H9 (cell line): Measurements from ENCODE around the gene NPRL2. TPM values are rescaled to one million over a fixed set of nuclear protein-coding genes. Genes with fewer than 3 reads are reported as not detected.

Experiments used
- DNase-seq: peaks from one replicate; pipeline ENCODE4 v3.0.0-alpha.2; 2017
- H2AFZ ChIP-seq: one replicate; pipeline ENCODE4 v1.6.1; 2013; ENCODE audit warnings: mild to moderate bottlenecking, low read length, control low read depth, moderate library complexity
- H2AK5ac ChIP-seq: 2 replicates; pipeline ENCODE4 v1.6.1; 2013; ENCODE audit warnings: low read length, control low read depth, mixed read lengths; ENCODE audit not compliant: insufficient read length
- H2BK120ac ChIP-seq: one replicate; pipeline ENCODE4 v1.6.1; 2013; ENCODE audit warnings: low read depth, mild to moderate bottlenecking, low read length, control low read depth, inconsistent platforms; ENCODE audit not compliant: poor library complexity, severe bottlenecking
- H2BK12ac ChIP-seq: 2 replicates; pipeline ENCODE4 v1.6.1; 2013; ENCODE audit warnings: low read length, control low read depth, mixed read lengths, low read depth; ENCODE audit not compliant: insufficient read length
- H2BK15ac ChIP-seq: 2 replicates; pipeline ENCODE4 v1.6.1; 2013; ENCODE audit warnings: low read depth, low read length, control low read depth
- H2BK20ac ChIP-seq: one replicate; pipeline ENCODE4 v1.6.1; 2013; ENCODE audit warnings: low read depth, mild to moderate bottlenecking, low read length, control low read depth, inconsistent platforms; ENCODE audit not compliant: poor library complexity, severe bottlenecking
- H2BK5ac ChIP-seq: 2 replicates; pipeline ENCODE4 v1.6.1; 2013; ENCODE audit warnings: low read length, control low read depth, mixed read lengths; ENCODE audit not compliant: insufficient read length
- H3K14ac ChIP-seq: 2 replicates; pipeline ENCODE4 v1.6.1; 2013; ENCODE audit warnings: low read length, control low read depth; ENCODE audit not compliant: insufficient read depth
- H3K18ac ChIP-seq: 2 replicates; pipeline ENCODE4 v1.6.1; 2013; ENCODE audit warnings: low read depth, mild to moderate bottlenecking, mixed read lengths, low read length, control low read depth; ENCODE audit not compliant: insufficient read length
- H3K23ac ChIP-seq: 2 replicates; pipeline ENCODE4 v1.6.1; 2013; ENCODE audit warnings: low read length, control low read depth, mixed read lengths, low read depth; ENCODE audit not compliant: insufficient read length
- H3K23me2 ChIP-seq: 2 replicates; pipeline ENCODE4 v1.6.1; 2013; ENCODE audit warnings: low read depth, mild to moderate bottlenecking, mixed read lengths, low read length, control low read depth; ENCODE audit not compliant: insufficient read length, poor library complexity, severe bottlenecking
- H3K27ac ChIP-seq: 2 replicates; pipeline ENCODE4 v1.5.1; 2013; ENCODE audit warnings: low read length, control low read depth, mixed read lengths, low read depth; ENCODE audit not compliant: insufficient read length
- H3K27me3 ChIP-seq: 2 replicates; pipeline ENCODE4 v1.6.1; 2013; ENCODE audit warnings: low read length, control low read depth, inconsistent platforms; ENCODE audit not compliant: insufficient read depth
- H3K4ac ChIP-seq: 2 replicates; pipeline ENCODE4 v1.6.1; 2013; ENCODE audit warnings: low read depth, mild to moderate bottlenecking, control low read depth, inconsistent platforms, low read length, moderate library complexity
- H3K4me1 ChIP-seq: 2 replicates; pipeline ENCODE4 v1.6.1; 2013; ENCODE audit warnings: low read length, control low read depth, inconsistent platforms; ENCODE audit not compliant: insufficient read depth
- H3K4me2 ChIP-seq: 2 replicates; pipeline ENCODE4 v1.6.1; 2013; ENCODE audit warnings: low read length, control low read depth, mixed read lengths; ENCODE audit not compliant: insufficient read length, insufficient read depth
- H3K56ac ChIP-seq: 2 replicates; pipeline ENCODE4 v1.6.1; 2013; ENCODE audit warnings: low read depth, mild to moderate bottlenecking, mixed read lengths, low read length, control low read depth; ENCODE audit not compliant: insufficient read length
- H3K79me1 ChIP-seq: 2 replicates; pipeline ENCODE4 v1.6.1; 2013; ENCODE audit warnings: low read depth, mild to moderate bottlenecking, moderate library complexity, low read length, control low read depth, inconsistent platforms; ENCODE audit not compliant: insufficient read depth, poor library complexity, severe bottlenecking
- H3K79me2 ChIP-seq: 2 replicates; pipeline ENCODE4 v1.6.1; 2013; ENCODE audit warnings: low read length, control low read depth, inconsistent platforms; ENCODE audit not compliant: insufficient read depth
- H3K9ac ChIP-seq: 2 replicates; pipeline ENCODE4 v1.6.1; 2013; ENCODE audit warnings: low read length, control low read depth, mixed read lengths; ENCODE audit not compliant: insufficient read length; ENCODE audit errors: extremely low read depth
- H3K9me3 ChIP-seq: one replicate; pipeline ENCODE4 v1.6.1; 2013; ENCODE audit warnings: low read depth, low read length, inconsistent platforms; ENCODE audit not compliant: control insufficient read depth
- H3T11ph ChIP-seq: one replicate; pipeline ENCODE4 v1.6.1; 2013; ENCODE audit warnings: mild to moderate bottlenecking, low read length, control low read depth, inconsistent platforms
- H4K20me1 ChIP-seq: one replicate; pipeline ENCODE4 v1.6.1; 2013; ENCODE audit not compliant: control insufficient read depth, insufficient read length, insufficient read depth
- H4K5ac ChIP-seq: 2 replicates; pipeline ENCODE4 v1.6.1; 2013; ENCODE audit warnings: low read depth, mild to moderate bottlenecking, mixed read lengths, low read length, control low read depth; ENCODE audit not compliant: insufficient read length
- H4K8ac ChIP-seq: replicated peaks from 2 replicates; pipeline ENCODE4 v1.6.1; 2013; ENCODE audit warnings: low read length, control low read depth, mixed read lengths, low read depth; ENCODE audit not compliant: insufficient read length
- H4K91ac ChIP-seq: 2 replicates; pipeline ENCODE4 v1.6.1; 2013; ENCODE audit warnings: low read depth, mild to moderate bottlenecking, moderate library complexity, mixed read lengths, low read length, control low read depth; ENCODE audit not compliant: insufficient read length
- H3K27ac Mint-ChIP-seq, 3 experiments: 2 replicates in 2 of 3; 3 replicates in 1 of 3; pipeline ENCODE4 v1.8.0; 2020 to 2021; ENCODE audit warnings: mixed read lengths in 3 of 3, mild to moderate bottlenecking in 1 of 3, moderate library complexity in 1 of 3
- H3K27me3 Mint-ChIP-seq: 2 replicates; pipeline ENCODE4 v1.8.0; 2021; ENCODE audit warnings: low read depth, mild to moderate bottlenecking, moderate library complexity, mixed read lengths
- H3K36me3 Mint-ChIP-seq, 3 experiments: 2 replicates in 2 of 3; 3 replicates in 1 of 3; pipeline ENCODE4 v1.8.0; 2020 to 2021; ENCODE audit warnings: low read depth in 3 of 3, mixed read lengths in 3 of 3; ENCODE audit not compliant: insufficient read depth in 1 of 3
- H3K4me1 Mint-ChIP-seq, 2 experiments: 2 replicates each; pipeline ENCODE4 v1.8.0; 2020; ENCODE audit warnings: mixed read lengths in 2 of 2
- H3K4me3 Mint-ChIP-seq, 2 experiments: 2 replicates in 1 of 2; 3 replicates in 1 of 2; pipeline ENCODE4 v1.8.0; 2020 to 2021; ENCODE audit warnings: mild to moderate bottlenecking in 2 of 2, mixed read lengths in 2 of 2, moderate library complexity in 1 of 2
- H3K9me3 Mint-ChIP-seq, 2 experiments: 2 replicates in 1 of 2; 3 replicates in 1 of 2; pipeline ENCODE4 v1.8.0; 2020; ENCODE audit warnings: mild to moderate bottlenecking in 2 of 2, mixed read lengths in 2 of 2, moderate library complexity in 1 of 2
- WGBS: extraction: QIAGEN DNeasy Blood & Tissue Kit; methylation state at CpG from one replicate; pipeline ENCODE4 v1.1.7; 2013; ENCODE audit warnings: missing lambda C conversion rate, low lambda C conversion rate, mixed read lengths; ENCODE audit not compliant: insufficient read length; ENCODE audit errors: extremely low coverage; 5-methylcytosine and 5-hydroxymethylcytosine counted together
- total RNA-seq: library from RNA; stranded (reverse); gene quantifications from 2 replicates; pipeline ENCODE4 v1.2.1, GENCODE V29; 2021
- TF ChIP-seq, protein P1 (sequence below): fragments of 200-600 bp; sonication (generic); conservative IDR thresholded peaks from 3 replicates; pipeline ENCODE4 v1.8.0; 2021; ENCODE audit warnings: antibody characterized with exemption, mild to moderate bottlenecking

The NPRL2 gene
- total RNA-seq, 1 experiment from 2014 or later: 23.4 TPM

DNA sequence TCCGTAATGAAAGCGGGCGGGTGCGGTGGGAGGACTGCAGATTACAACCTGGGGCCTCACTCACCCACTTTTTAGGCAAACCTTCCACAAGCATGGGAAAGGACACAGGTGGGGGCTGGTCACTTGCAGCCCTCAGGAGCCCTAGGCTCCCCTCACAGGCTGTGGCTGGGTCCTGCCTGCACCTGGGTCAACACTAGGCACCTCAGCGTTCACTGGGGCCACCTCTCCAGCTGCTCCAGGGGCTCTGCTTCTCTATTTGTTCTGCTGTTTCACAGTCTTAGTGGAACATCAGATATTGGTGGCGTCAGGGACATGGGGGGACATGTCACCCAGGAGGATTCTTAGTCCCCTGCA is 38.8 kb upstream of the NPRL2 start:
- Histone ChIP-seq H3K18ac (no peak overlapping the region), H3K14ac (no peak overlapping the region; the same call in 1 of the 2 replicates), H3K4me1 (no peaks in the 10 kb centered on the region), H3K4me2 (no peak overlapping the region), H3T11ph (no peak overlapping the region), H3K56ac (no peak overlapping the region), H3K79me1 (no peaks in the 10 kb centered on the region), H3K27ac (no peak overlapping the region), H2BK5ac (no peak overlapping the region), H4K20me1 (peaks cover 2% of the 10 kb centered on the region), H4K8ac (no peak overlapping the region), H3K79me2 (no peaks in the 10 kb centered on the region), H2AFZ (no peak overlapping the region), H4K5ac (no peak overlapping the region), H2BK12ac (no peak overlapping the region), H3K23me2 (no peaks in the 10 kb centered on the region), H3K9me3 (no peaks in the 10 kb centered on the region), H4K91ac (no peak overlapping the region), H3K4ac (no peak overlapping the region), H3K27me3 (no peaks in the 10 kb centered on the region), H2BK20ac (no peak overlapping the region), H3K23ac (no peak overlapping the region), H3K9ac (no peak overlapping the region), H2AK5ac (no peak overlapping the region), H2BK15ac (no peak overlapping the region), H2BK120ac (no peak overlapping the region)
- Mint-ChIP-seq H3K36me3 (0 out of 7 replicates have a peak, but pooled peaks cover 0 to 4% (median 0%) of the 10 kb centered on the region in 3 experiments), H3K4me1 (0 out of 4 replicates have a peak, but pooled peaks cover 0 to 6% of the 10 kb centered on the region in 2 experiments), H3K9me3 (no peaks in the 10 kb centered on the region), H3K27me3 (peaks cover 2% of the 10 kb centered on the region), H3K27ac (no peak overlapping the region), H3K4me3 (no peak overlapping the region)
- TF ChIP-seq, protein P1, sequence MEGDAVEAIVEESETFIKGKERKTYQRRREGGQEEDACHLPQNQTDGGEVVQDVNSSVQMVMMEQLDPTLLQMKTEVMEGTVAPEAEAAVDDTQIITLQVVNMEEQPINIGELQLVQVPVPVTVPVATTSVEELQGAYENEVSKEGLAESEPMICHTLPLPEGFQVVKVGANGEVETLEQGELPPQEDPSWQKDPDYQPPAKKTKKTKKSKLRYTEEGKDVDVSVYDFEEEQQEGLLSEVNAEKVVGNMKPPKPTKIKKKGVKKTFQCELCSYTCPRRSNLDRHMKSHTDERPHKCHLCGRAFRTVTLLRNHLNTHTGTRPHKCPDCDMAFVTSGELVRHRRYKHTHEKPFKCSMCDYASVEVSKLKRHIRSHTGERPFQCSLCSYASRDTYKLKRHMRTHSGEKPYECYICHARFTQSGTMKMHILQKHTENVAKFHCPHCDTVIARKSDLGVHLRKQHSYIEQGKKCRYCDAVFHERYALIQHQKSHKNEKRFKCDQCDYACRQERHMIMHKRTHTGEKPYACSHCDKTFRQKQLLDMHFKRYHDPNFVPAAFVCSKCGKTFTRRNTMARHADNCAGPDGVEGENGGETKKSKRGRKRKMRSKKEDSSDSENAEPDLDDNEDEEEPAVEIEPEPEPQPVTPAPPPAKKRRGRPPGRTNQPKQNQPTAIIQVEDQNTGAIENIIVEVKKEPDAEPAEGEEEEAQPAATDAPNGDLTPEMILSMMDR: no peak
- no CpG with 5 or more reads among the region's 6 CpGs for WGBS
- DNase-seq: no peak
